K562 (cell line): ENCODE data around the gene GNB5. TPM values are rescaled to one million over a fixed set of nuclear protein-coding genes. Genes with fewer than 3 reads are reported as not detected.

Source experiments
- ATAC-seq: fragments of 200-7000 bp; cut with Tn5 transposase; 3 replicates; pipeline ENCODE4 v1.9.1; 2020; ENCODE audit warnings: moderate library complexity
- BruUV-seq: library from RNA; stranded (reverse); fragments of 400-500 nt; replicated peaks from 2 replicates; lab custom pipeline; 2021; lab: Mats Ljungman, UMichigan
- CTCF ChIA-PET: fragments of 300-600 bp; formaldehyde crosslinking; extraction: SDS; loops from one replicate; lab custom pipeline; 2021; ENCODE audit warnings: low intra/inter-chr PET ratio; lab: Yijun Ruan, JAX
- POLR2A ChIA-PET: fragments of 300-600, 350-650 bp; sonication (Branson Sonifier 250); formaldehyde crosslinking; extraction: SDS; loops from one replicate; lab custom pipeline; 2021; ENCODE audit warnings: antibody characterized with exemption, inconsistent platforms; lab: Yijun Ruan, JAX
- DNase-seq, 4 experiments: peaks; one replicate each; pipeline versions ENCODE4 v3.0.0 to v3.0.0-alpha.2; 2011 to 2018; ENCODE audit warnings: low spot score in 3 of 4, mixed read lengths in 3 of 4; ENCODE audit errors: extremely low read depth in 1 of 4
- FAIRE-seq: peaks from 2 replicates; lab custom pipeline; 2011; peaks lifted over from hg19 to GRCh38; lab: Jason Lieb, UNC
- H2AFZ ChIP-seq: 2 replicates; pipeline ENCODE4 v1.6.0; 2011; ENCODE audit warnings: low read depth, low read length, control low read depth, inconsistent platforms
- H3K27ac ChIP-seq: fragments of 200-600 bp; 3 replicates; pipeline ENCODE4 v1.8.0; 2011; ENCODE audit warnings: low read depth, mild to moderate bottlenecking, control low read depth, inconsistent platforms, low read length, moderate library complexity, mixed read lengths; ENCODE audit errors: extremely low read depth
- H3K27me3 ChIP-seq, 2 experiments: fragments of 300-600 bp in 1 of 2; 2 replicates in 1 of 2; 3 replicates in 1 of 2; pipeline versions ENCODE4 v1.6.0 to v1.8.0; 2011; ENCODE audit warnings: inconsistent platforms in 2 of 2, low read length in 2 of 2, mild to moderate bottlenecking in 1 of 2, mixed read lengths in 1 of 2, moderate library complexity in 1 of 2; ENCODE audit not compliant: control insufficient read depth in 2 of 2, insufficient read depth in 2 of 2
- H3K36me3 ChIP-seq: fragments of 300-600 bp; 3 replicates; pipeline ENCODE4 v1.8.0; 2011; ENCODE audit warnings: mild to moderate bottlenecking, low read length, inconsistent platforms; ENCODE audit not compliant: control insufficient read depth, insufficient read depth
- H3K4me1 ChIP-seq, 2 experiments: fragments of 200-600 bp in 1 of 2; replicated peaks in 1 of 2; 2 replicates in 1 of 2; 3 replicates in 1 of 2; pipeline versions ENCODE4 v1.5.1 to v1.8.0; 2011; ENCODE audit warnings: inconsistent platforms in 2 of 2, low read length in 2 of 2, mild to moderate bottlenecking in 1 of 2, mixed read lengths in 1 of 2, moderate library complexity in 1 of 2; ENCODE audit not compliant: control insufficient read depth in 2 of 2, insufficient read depth in 2 of 2
- H3K4me2 ChIP-seq: 2 replicates; pipeline ENCODE4 v1.6.1; 2011; ENCODE audit warnings: low read length, control low read depth, inconsistent platforms, mixed read lengths; ENCODE audit not compliant: insufficient read depth
- H3K4me3 ChIP-seq: fragments of 200-600 bp; sonication (generic), shearing (Covaris generic); 2 replicates; pipeline ENCODE4 v1.5.1; 2016; ENCODE audit warnings: control low read depth, inconsistent platforms
- H3K79me2 ChIP-seq: fragments of 200-600 bp; 3 replicates; pipeline ENCODE4 v1.8.0; 2011; ENCODE audit warnings: low read length, inconsistent platforms; ENCODE audit not compliant: control insufficient read depth, insufficient read depth
- H3K9ac ChIP-seq, 2 experiments: 2 replicates each; pipeline versions ENCODE4 v1.6.0 to v1.6.1; 2011; ENCODE audit warnings: low read depth in 2 of 2, low read length in 2 of 2, control low read depth in 1 of 2, inconsistent platforms in 1 of 2, mild to moderate bottlenecking in 1 of 2, mixed read lengths in 1 of 2; ENCODE audit not compliant: insufficient read depth in 1 of 2
- H3K9me1 ChIP-seq: one replicate; pipeline ENCODE4 v1.6.0; 2011; ENCODE audit warnings: inconsistent platforms, mild to moderate bottlenecking, low read length, moderate library complexity; ENCODE audit not compliant: control insufficient read depth, insufficient read depth
- H3K9me3 ChIP-seq: replicated peaks from 2 replicates; pipeline ENCODE4 v1.5.1; 2011; ENCODE audit warnings: low read depth, low read length, inconsistent platforms; ENCODE audit not compliant: control insufficient read depth, insufficient read depth
- H4K20me1 ChIP-seq: replicated peaks from 2 replicates; pipeline ENCODE4 v1.6.1; 2011; ENCODE audit warnings: low read length, inconsistent platforms, mixed read lengths; ENCODE audit not compliant: control insufficient read depth, insufficient read depth
- BCOR ChIP-seq: fragments of 450-650 bp; IDR thresholded peaks from 2 replicates; pipeline ENCODE4 v1.6.1; 2016
- CHD1 ChIP-seq: fragments of 200-600 bp; sonication (generic); IDR thresholded peaks from one replicate; pipeline ENCODE4 v1.6.1; 2012; ENCODE audit warnings: mild to moderate bottlenecking, moderate library complexity, low read length, inconsistent platforms
- CREB3 ChIP-seq: fragments of 450-650 bp; conservative IDR thresholded peaks from 2 replicates; pipeline ENCODE4 v1.6.1; 2016; ENCODE audit warnings: missing genetic modification characterization, low read depth, mild to moderate bottlenecking, missing compliant biosample characterization, moderate library complexity
- POLR2AphosphoS2 ChIP-seq: IDR thresholded peaks from 2 replicates; pipeline ENCODE4 v1.6.1; 2012; ENCODE audit warnings: low read length, improper control_type of control experiment
- SP2 ChIP-seq: IDR thresholded peaks from 2 replicates; pipeline ENCODE4 v1.6.1; 2011; ENCODE audit warnings: mild to moderate bottlenecking, low read depth, low read length, moderate library complexity; ENCODE audit not compliant: poor library complexity, severe bottlenecking; ENCODE audit errors: extremely low read depth
- SRSF3 ChIP-seq: fragments of 200-400 bp; formaldehyde crosslinking; IDR thresholded peaks from 2 replicates; pipeline ENCODE4 v1.6.1; 2016; ENCODE audit warnings: mild to moderate bottlenecking, low read length, moderate library complexity; ENCODE audit not compliant: insufficient read depth
- U2AF2 ChIP-seq: fragments of 200-400 bp; formaldehyde crosslinking; optimal IDR thresholded peaks from 2 replicates; pipeline ENCODE3; 2017; ENCODE audit warnings: low read depth, mild to moderate bottlenecking, low read length
- ZBTB40 ChIP-seq, 2 experiments: fragments of 450-650 bp in 1 of 2; sonication (generic) in 1 of 2; formaldehyde crosslinking in 1 of 2; IDR thresholded peaks; 2 replicates each; pipeline versions ENCODE4 v1.7.1 to v1.9.0; 2016 to 2022; ENCODE audit warnings: inconsistent platforms in 1 of 2, mild to moderate bottlenecking in 1 of 2, missing genetic modification reagents in 1 of 2
- ZNF384 ChIP-seq: IDR thresholded peaks from 2 replicates; pipeline ENCODE4 v1.6.1; 2012; ENCODE audit warnings: low read depth, low read length, improper control_type of control experiment
- ZNF431 ChIP-seq: sonication (generic); formaldehyde crosslinking; IDR thresholded peaks from 2 replicates; pipeline ENCODE4 v1.8.0; 2022; ENCODE audit warnings: mild to moderate bottlenecking, missing genetic modification reagents
- ZNF449 ChIP-seq: fragments of 250-450 bp; sonication (Bioruptor Pico); IDR thresholded peaks from 2 replicates; pipeline ENCODE4 v1.8.0; 2022; ENCODE audit warnings: moderate library complexity, mild to moderate bottlenecking, inconsistent platforms
- WGBS: fragments of 100-300 bp; shearing (Covaris generic); methylation state at CpG from one replicate; pipeline ENCODE4 v1.1.6; 2016; ENCODE audit warnings: low coverage, mixed read lengths; ENCODE audit not compliant: insufficient coverage; ENCODE audit errors: missing lambda C conversion rate; 5-methylcytosine and 5-hydroxymethylcytosine counted together
- in situ Hi-C: fragments of 300-500 bp; cut with MboI; formaldehyde crosslinking; loops from 4 replicates; pipeline ENCODE4 v1.15.0; 2018; ENCODE audit warnings: inconsistent platforms, mixed read lengths
- intact Hi-C: fragments of 100-400 bp; cut with micrococcal nuclease; formaldehyde crosslinking; loops from 2 replicates; pipeline ENCODE4 v1.14.2; 2022
- polyA plus RNA-seq, 8 experiments: library from polyadenylated mRNA; depleted of rRNA in 4 of 8; stranded (reverse) in 5 of 8; unstranded in 3 of 8; fragments of >200 nt; fragmentation: Nextera tagmentation in 2 of 8; fragmentation: Illumina TruSeq in 1 of 8; extraction: Ambion mirVana in 2 of 8; extraction: Trizol in 1 of 8; gene quantifications; 2 replicates each; pipeline versions ENCODE4 v1.2.1 to v1.2.3, GENCODE V29; 2011 to 2014; ENCODE audit warnings: inconsistent platforms in 1 of 8, missing spikeins in 1 of 8
- total RNA-seq, 7 experiments: library from RNA; depleted of rRNA in 6 of 7; stranded (reverse); fragments of >200 nt in 6 of 7; fragmentation: Illumina TruSeq in 2 of 7; extraction: Trizol in 2 of 7; gene quantifications; 2 replicates each; pipeline versions ENCODE4 v1.2.1 to v1.2.3, GENCODE V29; 2011 to 2021; ENCODE audit warnings: low replicate concordance in 1 of 7

The GNB5 gene
- total and polyA plus RNA-seq, 9 of the 15 experiments (the other 6 are each of a cell fraction or from before 2014, with no cell fraction given): 0.11 to 2.1 (median 0.77) TPM

GRCh38 chr15:52214553-52214952 lies 23.4 kb upstream of the GNB5 start:
- peaks cover 9 to 12% of the 10 kb centered on the region in 2 experiments; a peak in 4 of 5 replicates for H3K27me3 ChIP-seq
- ATAC-seq (no peak), FAIRE-seq (no peak), DNase-seq (no peak)
- no peaks in the 10 kb centered on the region for H4K20me1 ChIP-seq
- no peak overlapping the region for H3K4me3 ChIP-seq
- H3K27ac ChIP-seq: no peak overlapping the region
- no peaks in the 10 kb centered on the region for H3K9me1 ChIP-seq
- no peak overlapping the region for H2AFZ ChIP-seq
- CTCF ChIA-PET: no interaction called here
- no TSS peak for BruUV-seq
- H3K36me3 ChIP-seq: no peaks in the 10 kb centered on the region
- no peak for TF ChIP-seq POLR2AphosphoS2
- 0 out of 2 replicates have a peak, but pooled peaks have one; percentile 34 for TF ChIP-seq ZNF384
- no peak for TF ChIP-seq ZNF431
- TF ChIP-seq SRSF3: no peak
- peak; percentile 75 for TF ChIP-seq ZBTB40 (IDR thresholded peaks at IDR 0.05)
- TF ChIP-seq ZBTB40 (CRISPR knock-in tag; IDR thresholded peaks at IDR 0.05): peak; percentile 50; the same call in 1 of the 2 replicates
- TF ChIP-seq U2AF2: no peak
- no peak for TF ChIP-seq CREB3 (tag)
- no peak for TF ChIP-seq SP2
- no peak for TF ChIP-seq CHD1
- TF ChIP-seq ZNF449 (CRISPR knock-in tag): no peak
- TF ChIP-seq BCOR: no peak
- H3K79me2 ChIP-seq: no peaks in the 10 kb centered on the region
- in situ Hi-C loops (no loop called here), intact Hi-C loops (no loop called here)
- POLR2A ChIA-PET: interaction anchor here (0.6 to 2.3 kb wide), 3 partner anchors 13 to 637 kb away, joined by 3 to 7 read pairs (median 3); no protein-coding TSS in a partner anchor
- H3K9ac ChIP-seq: no peak overlapping the region
- no peaks in the 10 kb centered on the region for H3K9me3 ChIP-seq
- H3K4me2 ChIP-seq: no peak overlapping the region
- H3K4me1 ChIP-seq: peaks cover 0 to 2% of the 10 kb centered on the region in 2 experiments; a peak in 1 of 5 replicates
- WGBS: 0% methylated on average over 1 of the region's 1 CpG
